GM21528 (cell line): ENCODE data around the gene KLRB1.
"Not testable (repeated sequence)": the region's sequence is repeated elsewhere in the genome, so short reads cannot be mapped to it uniquely, and the experiment has no call there.

Source experiments
- ATAC-seq: cut with Tn5 transposase; IDR thresholded peaks from one replicate; pipeline ENCODE4 v1.9.1; 2021; ENCODE audit warnings: mild to moderate bottlenecking, moderate library complexity; ENCODE audit not compliant: unreplicated experiment, low FRiP score

Gene KLRB1

GRCh38 chr12:9607716-9608115 is at the start of gene KLRB1:
KLRB1 (minus strand) TSS chr12:9607916; CDS start chr12:9607839, 77 bp downstream.
- no peak for ATAC-seq

GRCh38 chr12:9651265-9651729 is 43.6 kb upstream of the KLRB1 start:
- no peak for ATAC-seq

- ATAC-seq = no peak
Measured at GRCh38 chr12:9650151-9650576, 42.4 kb upstream of the KLRB1 start.

- no peak for ATAC-seq
Measured at GRCh38 chr12:9649532-9649940, 41.8 kb upstream of the KLRB1 start.

GRCh38 chr12:9648701-9649531 is 41.2 kb upstream of the KLRB1 start:
- no peak for ATAC-seq

GRCh38 chr12:9647825-9648700 is 40.3 kb upstream of the KLRB1 start:
- ATAC-seq = peak; percentile 76

GRCh38 chr12:9646794-9647781 is 39.4 kb upstream of the KLRB1 start:
- ATAC-seq = peak; percentile 12

- ATAC-seq = not testable (repeated sequence)
Measured at GRCh38 chr12:9644985-9645551, 37.4 kb upstream of the KLRB1 start.

- ATAC-seq = no peak
Measured at GRCh38 chr12:9643266-9643660, 35.5 kb upstream of the KLRB1 start.

- ATAC-seq = no peak
Measured at GRCh38 chr12:9642606-9643265, 35.0 kb upstream of the KLRB1 start.

GRCh38 chr12:9640024-9640423 is 32.3 kb upstream of the KLRB1 start:
- no peak for ATAC-seq

- no peak for ATAC-seq
Measured at GRCh38 chr12:9636851-9637206, 29.1 kb upstream of the KLRB1 start.

GRCh38 chr12:9636150-9636850 is 28.6 kb upstream of the KLRB1 start:
- ATAC-seq = no peak

- ATAC-seq = no peak
Measured at GRCh38 chr12:9634969-9635754, 27.4 kb upstream of the KLRB1 start.

- ATAC-seq = no peak
Measured at GRCh38 chr12:9634177-9634803, 26.6 kb upstream of the KLRB1 start.

- ATAC-seq = no peak
Measured at GRCh38 chr12:9632766-9633165, 25.1 kb upstream of the KLRB1 start.

- no peak for ATAC-seq
Measured at GRCh38 chr12:9626821-9627220, 19.1 kb upstream of the KLRB1 start.

GRCh38 chr12:9626291-9626690 is 18.6 kb upstream of the KLRB1 start:
- ATAC-seq = no peak
